WTC11 (cell line): ENCODE results near the gene CLPTM1L. TPM values are rescaled to one million over a fixed set of nuclear protein-coding genes. Genes with fewer than 3 reads are reported as not detected.

Source experiments
- ATAC-seq: fragments of 200-7000 bp; cut with Tn5 transposase; 2 replicates; pipeline ENCODE4 v1.10.0; 2021; ENCODE audit warnings: mild to moderate bottlenecking, moderate library complexity
- CTCF ChIA-PET: fragments of 300-600 bp; sonication (Branson Sonifier 250); formaldehyde crosslinking; loops from one replicate; lab custom pipeline; 2021; ENCODE audit warnings: antibody characterized with exemption; lab: Charles Lee
- POLR2A ChIA-PET: fragments of 350-600 bp; sonication (Branson Sonifier 250); formaldehyde crosslinking; loops from one replicate; lab custom pipeline; 2021; ENCODE audit warnings: antibody characterized with exemption; lab: Charles Lee
- DNase-seq: peaks from one replicate; pipeline ENCODE4 v3.0.0; 2021; ENCODE audit warnings: low spot score
- H3K27ac Mint-ChIP-seq: 2 replicates; pipeline ENCODE4 v1.8.0; 2021; ENCODE audit warnings: mixed read lengths
- H3K27me3 Mint-ChIP-seq: 2 replicates; pipeline ENCODE4 v1.8.0; 2021; ENCODE audit warnings: low read depth, mild to moderate bottlenecking, moderate library complexity, mixed read lengths
- H3K36me3 Mint-ChIP-seq: 2 replicates; pipeline ENCODE4 v1.8.0; 2021; ENCODE audit warnings: mixed read lengths
- H3K4me1 Mint-ChIP-seq: 2 replicates; pipeline ENCODE4 v1.8.0; 2022; ENCODE audit warnings: mixed read lengths
- H3K4me3 Mint-ChIP-seq: 2 replicates; pipeline ENCODE4 v1.8.0; 2021; ENCODE audit warnings: mild to moderate bottlenecking, moderate library complexity, mixed read lengths
- H3K9me3 Mint-ChIP-seq: 2 replicates; pipeline ENCODE4 v1.8.0; 2021; ENCODE audit warnings: mixed read lengths
- AR ChIP-seq: fragments of 250-450 bp; sonication (Bioruptor Pico); IDR thresholded peaks from 2 replicates; pipeline ENCODE4 v1.9.0; 2021; ENCODE audit warnings: mild to moderate bottlenecking
- JAZF1 ChIP-seq: fragments of 250-450 bp; sonication (Bioruptor Pico); IDR thresholded peaks from 2 replicates; pipeline ENCODE4 v1.9.0; 2021; ENCODE audit warnings: moderate library complexity, mild to moderate bottlenecking, inconsistent platforms
- KAT7 ChIP-seq: sonication (generic); formaldehyde crosslinking; IDR thresholded peaks from 2 replicates; pipeline ENCODE4 v1.8.1; 2023; ENCODE audit warnings: missing genetic modification reagents, mild to moderate bottlenecking, borderline replicate concordance
- MAX ChIP-seq: sonication (generic); formaldehyde crosslinking; IDR thresholded peaks from 2 replicates; pipeline ENCODE4 v1.8.0; 2022; ENCODE audit warnings: mild to moderate bottlenecking, missing genetic modification reagents
- NR1H2 ChIP-seq: sonication (generic); formaldehyde crosslinking; IDR thresholded peaks from 2 replicates; pipeline ENCODE4 v1.9.0; 2021; ENCODE audit warnings: mild to moderate bottlenecking, moderate library complexity, missing genetic modification reagents
- NR2C2 ChIP-seq: sonication (generic); formaldehyde crosslinking; IDR thresholded peaks from 2 replicates; pipeline ENCODE4 v1.8.0; 2022; ENCODE audit warnings: mild to moderate bottlenecking, missing genetic modification reagents
- NR3C1 ChIP-seq: sonication (generic); formaldehyde crosslinking; conservative IDR thresholded peaks from 2 replicates; pipeline ENCODE4 v1.8.1; 2023; ENCODE audit warnings: low read depth, mild to moderate bottlenecking, missing genetic modification reagents
- PRDM15 ChIP-seq: sonication (generic); formaldehyde crosslinking; IDR thresholded peaks from 2 replicates; pipeline ENCODE4 v1.8.0; 2022; ENCODE audit warnings: missing genetic modification reagents
- SP1 ChIP-seq: sonication (generic); formaldehyde crosslinking; conservative IDR thresholded peaks from 2 replicates; pipeline ENCODE4 v1.8.1; 2022; ENCODE audit warnings: missing genetic modification reagents
- USF1 ChIP-seq: sonication (generic); formaldehyde crosslinking; IDR thresholded peaks from 2 replicates; pipeline ENCODE4 v1.8.0; 2022; ENCODE audit warnings: mild to moderate bottlenecking, missing genetic modification reagents
- USF2 ChIP-seq: sonication (generic); formaldehyde crosslinking; IDR thresholded peaks from 2 replicates; pipeline ENCODE4 v1.8.1; 2023; ENCODE audit warnings: mild to moderate bottlenecking, missing genetic modification reagents, moderate library complexity
- ZNF232 ChIP-seq: sonication (generic); formaldehyde crosslinking; IDR thresholded peaks from 2 replicates; pipeline ENCODE4 v1.8.0; 2022; ENCODE audit warnings: mild to moderate bottlenecking, missing genetic modification reagents
- ZNF263 ChIP-seq: sonication (generic); formaldehyde crosslinking; IDR thresholded peaks from 2 replicates; pipeline ENCODE4 v1.8.1; 2022; ENCODE audit warnings: low read depth, mild to moderate bottlenecking, moderate library complexity, missing genetic modification reagents
- ZNF281 ChIP-seq: sonication (generic); formaldehyde crosslinking; IDR thresholded peaks from 2 replicates; pipeline ENCODE4 v1.8.0; 2023; ENCODE audit warnings: mild to moderate bottlenecking, missing genetic modification reagents
- total RNA-seq: library from RNA; stranded (reverse); gene quantifications from 3 replicates; pipeline ENCODE4 v1.2.3, GENCODE V29; 2021
- TF ChIP-seq, protein P1 (sequence below): fragments of 250-450 bp; sonication (Bioruptor Pico); conservative IDR thresholded peaks from 2 replicates; pipeline ENCODE4 v1.9.0; 2021; ENCODE audit warnings: mild to moderate bottlenecking

Gene CLPTM1L
- total RNA-seq, 1 experiment from 2014 or later: 92.8 TPM

GRCh38 chr5:1298723-1299510 lies 46.0 kb downstream of the CLPTM1L start (continued):
- TF ChIP-seq AR (CRISPR knock-in tag) (no peak), KAT7 (CRISPR knock-in tag) (no peak)

- Mint-ChIP-seq H3K27ac (no peak overlapping the region), H3K27me3 (peaks cover 10% of the 10 kb centered on the region), H3K36me3 (no peaks in the 10 kb centered on the region), H3K4me1 (peaks cover 8% of the 10 kb centered on the region)
- ATAC-seq: no peak
- POLR2A ChIA-PET: no interaction called here
- no peak for TF ChIP-seq JAZF1 (CRISPR knock-in tag)
- no peak for TF ChIP-seq USF1 (CRISPR knock-in tag)
- TF ChIP-seq, protein P1, sequence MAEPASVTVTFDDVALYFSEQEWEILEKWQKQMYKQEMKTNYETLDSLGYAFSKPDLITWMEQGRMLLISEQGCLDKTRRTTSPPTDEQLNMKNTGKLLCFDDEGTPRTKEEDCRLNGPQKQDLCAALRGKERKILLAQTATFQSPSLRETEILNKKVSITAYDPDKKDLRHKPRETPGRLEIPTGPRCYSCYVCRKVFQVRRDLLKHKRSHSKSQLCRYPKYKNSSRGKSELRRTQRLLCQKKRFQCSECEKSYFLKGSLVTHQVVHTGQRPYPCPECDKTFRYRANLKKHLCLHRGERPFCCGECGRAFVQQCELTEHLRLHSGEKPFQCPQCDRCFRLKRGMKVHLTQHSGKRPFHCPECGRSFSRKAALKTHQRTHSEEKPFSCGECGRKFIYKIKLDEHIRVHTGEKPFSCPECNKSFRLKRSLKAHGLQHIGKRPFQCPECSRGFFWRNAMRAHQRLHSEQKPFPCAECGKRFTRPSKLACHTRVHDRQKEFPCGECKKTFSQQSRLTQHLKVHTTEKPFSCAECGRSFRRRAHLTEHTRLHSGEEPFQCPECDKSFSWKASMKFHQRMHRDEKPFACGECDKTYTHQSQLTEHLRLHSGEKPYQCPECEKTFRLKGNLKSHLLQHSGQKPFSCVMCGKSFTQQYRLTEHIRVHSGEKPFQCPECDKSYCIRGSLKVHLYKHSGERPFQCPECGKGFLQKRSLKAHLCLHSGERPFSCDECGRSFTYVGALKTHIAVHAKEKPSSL (CRISPR knock-in tag): no peak
- no peak for TF ChIP-seq ZNF281 (CRISPR knock-in tag)
- TF ChIP-seq PRDM15 (CRISPR knock-in tag): no peak
- no peak for TF ChIP-seq NR1H2 (CRISPR knock-in tag)
- no peak for TF ChIP-seq SP1 (CRISPR knock-in tag)
- TF ChIP-seq NR3C1 (CRISPR knock-in tag): no peak
- TF ChIP-seq USF2 (CRISPR knock-in tag): no peak
- no peak for TF ChIP-seq MAX (CRISPR knock-in tag)
- no peak for TF ChIP-seq ZNF232 (CRISPR knock-in tag)
- TF ChIP-seq ZNF263: no peak
- TF ChIP-seq NR2C2 (CRISPR knock-in tag): no peak
- TF ChIP-seq, all 79 proteins: peak for 0
- H3K4me3 Mint-ChIP-seq: no peak overlapping the region
- DNase-seq: no peak
- CTCF ChIA-PET: no interaction called here
- H3K9me3 Mint-ChIP-seq: peaks cover 7% of the 10 kb centered on the region
Measured at GRCh38 chr5:1298067-1298551, 46.8 kb downstream of the CLPTM1L start.
